AG04450 (cell line): ENCODE data around the gene NTF3. TPM values are rescaled to one million over a fixed set of nuclear protein-coding genes. Genes with fewer than 3 reads are reported as not detected.

Source experiments
- CTCF ChIA-PET: fragments of 300-600, 350-600 bp; formaldehyde crosslinking; extraction: SDS; loops from one replicate; lab custom pipeline; 2022; ENCODE audit warnings: antibody characterized with exemption, inconsistent platforms; lab: Charles Lee
- POLR2A ChIA-PET: fragments of 350-600 bp; formaldehyde crosslinking; extraction: SDS; loops from one replicate; lab custom pipeline; 2021; ENCODE audit warnings: antibody characterized with exemption, inconsistent platforms; lab: Yijun Ruan, JAX
- DNase-seq: peaks from one replicate; pipeline ENCODE4 v3.0.0-alpha.2; 2011; ENCODE audit warnings: low read depth, low spot score
- H3K27ac ChIP-seq: one replicate; pipeline ENCODE4 v1.5.1; 2012; ENCODE audit warnings: low read depth, low read length, control low read depth
- H3K27me3 ChIP-seq: one replicate; pipeline ENCODE4 v1.6.0; 2012; ENCODE audit warnings: low read length; ENCODE audit not compliant: control insufficient read depth, insufficient read depth
- H3K4me3 ChIP-seq: 2 replicates; pipeline ENCODE4 v1.5.1; 2011; ENCODE audit warnings: mild to moderate bottlenecking, low read depth, low read length, control low read depth
- H3K9me3 ChIP-seq: 2 replicates; pipeline ENCODE4 v1.5.1; 2012; ENCODE audit warnings: low read length; ENCODE audit not compliant: control insufficient read depth, insufficient read depth
- CTCF ChIP-seq: IDR thresholded peaks from 2 replicates; pipeline ENCODE4 v1.5.1; 2011; ENCODE audit warnings: low read depth, low read length, control low read depth, inconsistent platforms
- polyA plus RNA-seq: library from polyadenylated mRNA; depleted of rRNA; stranded (reverse); fragments of >200 nt; gene quantifications from 2 replicates; pipeline ENCODE4 v1.2.3, GENCODE V29; 2011

NTF3 gene
- polyA plus RNA-seq, 1 experiment: 31.5 TPM

GRCh38 chr12:5524769-5525436 is 93.0 kb downstream of the NTF3 start:
- H3K27ac ChIP-seq: no peak overlapping the region
- DNase-seq: no peak
- H3K27me3 ChIP-seq: no peaks in the 10 kb centered on the region
- H3K9me3 ChIP-seq: peaks cover 3% of the 10 kb centered on the region; the same call in 1 of the 2 replicates
- ChIA-PET CTCF (interaction anchor here (0.9 to 1.5 kb wide), 2 partner anchors 14 to 96 kb away, joined by 4 to 5 read pairs; no protein-coding TSS in a partner anchor), POLR2A (no interaction called here)
- no peak overlapping the region for H3K4me3 ChIP-seq
- no peak for TF ChIP-seq CTCF

- no peak for TF ChIP-seq CTCF
- Histone ChIP-seq H3K27me3 (no peaks in the 10 kb centered on the region), H3K4me3 (no peak overlapping the region), H3K27ac (no peak overlapping the region), H3K9me3 (peaks cover 3% of the 10 kb centered on the region; the same call in 1 of the 2 replicates)
- ChIA-PET CTCF (interaction anchor here (0.9 to 1.5 kb wide), 2 partner anchors 15 to 97 kb away, joined by 4 to 5 read pairs; no protein-coding TSS in a partner anchor), POLR2A (interaction anchor here (0.5 kb wide), 1 partner anchor 94 kb away, joined by 3 read pairs; the partner anchor contains the start of gene NTF3)
- DNase-seq: no peak
Measured at GRCh38 chr12:5525783-5526367, 94.0 kb downstream of the NTF3 start.

GRCh38 chr12:5533368-5533767 is 101.5 kb downstream of the NTF3 start:
- DNase-seq: no peak
- TF ChIP-seq CTCF: no peak
- Histone ChIP-seq H3K9me3 (no peaks in the 10 kb centered on the region), H3K4me3 (no peak overlapping the region), H3K27me3 (peaks cover 12% of the 10 kb centered on the region), H3K27ac (no peak overlapping the region)
- ChIA-PET POLR2A (no interaction called here), CTCF (no interaction called here)

GRCh38 chr12:5534426-5535199 is 102.7 kb downstream of the NTF3 start:
- Histone ChIP-seq H3K27me3 (peaks cover 14% of the 10 kb centered on the region), H3K27ac (no peak overlapping the region), H3K4me3 (no peak overlapping the region), H3K9me3 (no peaks in the 10 kb centered on the region)
- TF ChIP-seq CTCF: no peak
- DNase-seq: no peak
- ChIA-PET POLR2A (no interaction called here), CTCF (interaction anchor here (1.3 kb wide), 1 partner anchor 106 kb away, joined by 5 read pairs; no protein-coding TSS in a partner anchor)
